ENCODE results near the gene KIAA1217. TPM values are rescaled to one million over a fixed set of nuclear protein-coding genes. Genes with fewer than 3 reads are reported as not detected.

Gene KIAA1217
- total RNA-seq, 1 donor from 2014 or later = 54.3 TPM

- TF ChIP-seq CTCF (IDR thresholded peaks at IDR 0.05) (no peak), POLR2AphosphoS5 (IDR thresholded peaks at IDR 0.05; ENCODE audit: insufficient read depth in 1 of 2, low read depth in 1 of 2) (no peak), POLR2A (IDR thresholded peaks at IDR 0.05) (no peak)
- Histone ChIP-seq H3K4me1 (peaks cover 3% of the 10 kb centered on the region), H3K27ac (no peak overlapping the region), H3K27me3 (no peaks in the 10 kb centered on the region), H3K36me3 (no peaks in the 10 kb centered on the region), H3K9me3 (no peaks in the 10 kb centered on the region), H3K4me3 (no peak overlapping the region)
- no peak for DNase-seq (ENCODE audit: extremely low spot score in 2 of 2)
- intact Hi-C loops (cut with DNase I) = no loop called here
These were observed 169.4 kb downstream of the KIAA1217 start for GRCh38 chr10:24378126-24378920.

- TF ChIP-seq POLR2AphosphoS5 (IDR thresholded peaks at IDR 0.05; ENCODE audit: insufficient read depth in 1 of 2, low read depth in 1 of 2) (no peak), CTCF (IDR thresholded peaks at IDR 0.05) (no peak), POLR2A (IDR thresholded peaks at IDR 0.05) (no peak)
- no peaks in the 10 kb centered on the region for H3K27me3 ChIP-seq
- intact Hi-C loops (cut with DNase I) = no loop called here
- H3K4me1 ChIP-seq = peaks cover 15% of the 10 kb centered on the region
- no peak for DNase-seq (ENCODE audit: extremely low spot score in 2 of 2)
- no peak overlapping the region for H3K27ac ChIP-seq
- no peaks in the 10 kb centered on the region for H3K9me3 ChIP-seq
- no peaks in the 10 kb centered on the region for H3K36me3 ChIP-seq
- no peak overlapping the region for H3K4me3 ChIP-seq
These were observed 172.5 kb downstream of the KIAA1217 start for GRCh38 chr10:24381235-24382010.

GRCh38 chr10:24382045-24382444, 173.1 kb downstream of the KIAA1217 start:
- TF ChIP-seq CTCF (IDR thresholded peaks at IDR 0.05) = no peak
- TF ChIP-seq POLR2AphosphoS5 (IDR thresholded peaks at IDR 0.05; ENCODE audit: insufficient read depth in 1 of 2, low read depth in 1 of 2) = no peak
- TF ChIP-seq POLR2A (IDR thresholded peaks at IDR 0.05) = no peak
- H3K27me3 ChIP-seq = no peaks in the 10 kb centered on the region
- intact Hi-C loops (cut with DNase I) = no loop called here
- no peak overlapping the region for H3K4me3 ChIP-seq
- no peak overlapping the region for H3K27ac ChIP-seq
- H3K36me3 ChIP-seq = no peaks in the 10 kb centered on the region
- H3K4me1 ChIP-seq = peaks cover 15% of the 10 kb centered on the region
- H3K9me3 ChIP-seq = no peaks in the 10 kb centered on the region
- DNase-seq (ENCODE audit: extremely low spot score in 2 of 2) = no peak

GRCh38 chr10:24382596-24382978, 173.6 kb downstream of the KIAA1217 start:
- H3K27ac ChIP-seq = peak overlapping the region; percentile 62
- H3K4me3 ChIP-seq = no peak overlapping the region
- DNase-seq (ENCODE audit: extremely low spot score in 2 of 2) = no peak
- no peaks in the 10 kb centered on the region for H3K36me3 ChIP-seq
- H3K9me3 ChIP-seq = no peaks in the 10 kb centered on the region
- H3K4me1 ChIP-seq = peaks cover 15% of the 10 kb centered on the region
- no peak for TF ChIP-seq POLR2A (IDR thresholded peaks at IDR 0.05)
- TF ChIP-seq POLR2AphosphoS5 (IDR thresholded peaks at IDR 0.05; ENCODE audit: insufficient read depth in 1 of 2, low read depth in 1 of 2) = no peak
- TF ChIP-seq CTCF (IDR thresholded peaks at IDR 0.05) = no peak
- intact Hi-C loops (cut with DNase I) = no loop called here
- H3K27me3 ChIP-seq = no peaks in the 10 kb centered on the region
